GM21360 (cell line): ENCODE data around the gene SH3RF3.

Experiments
- ATAC-seq: cut with Tn5 transposase; IDR thresholded peaks from one replicate; pipeline ENCODE4 v1.9.1; 2021; ENCODE audit warnings: mild to moderate bottlenecking, moderate library complexity; ENCODE audit not compliant: unreplicated experiment

Gene SH3RF3

DNA sequence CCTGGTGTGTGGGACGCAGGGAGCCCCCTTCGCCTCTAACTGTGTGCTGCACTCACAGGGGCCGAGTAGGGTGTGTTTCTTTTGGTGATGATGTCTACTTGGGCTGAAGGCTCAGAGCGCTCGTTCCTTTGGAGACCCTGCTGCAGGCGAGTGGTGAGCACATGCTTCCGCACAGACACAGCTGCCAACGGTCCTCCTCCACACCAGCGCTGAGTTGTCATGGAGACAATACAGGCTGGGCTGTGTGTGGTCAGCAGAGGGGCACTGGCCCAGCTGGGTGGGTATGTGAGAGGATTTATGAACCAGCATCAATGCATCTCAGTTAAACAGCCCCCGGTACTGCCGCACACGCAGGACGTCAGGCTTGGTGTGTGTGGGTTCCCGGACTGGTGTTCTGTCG lies 143.5 kb downstream of the SH3RF3 start:
- no peak for ATAC-seq

DNA sequence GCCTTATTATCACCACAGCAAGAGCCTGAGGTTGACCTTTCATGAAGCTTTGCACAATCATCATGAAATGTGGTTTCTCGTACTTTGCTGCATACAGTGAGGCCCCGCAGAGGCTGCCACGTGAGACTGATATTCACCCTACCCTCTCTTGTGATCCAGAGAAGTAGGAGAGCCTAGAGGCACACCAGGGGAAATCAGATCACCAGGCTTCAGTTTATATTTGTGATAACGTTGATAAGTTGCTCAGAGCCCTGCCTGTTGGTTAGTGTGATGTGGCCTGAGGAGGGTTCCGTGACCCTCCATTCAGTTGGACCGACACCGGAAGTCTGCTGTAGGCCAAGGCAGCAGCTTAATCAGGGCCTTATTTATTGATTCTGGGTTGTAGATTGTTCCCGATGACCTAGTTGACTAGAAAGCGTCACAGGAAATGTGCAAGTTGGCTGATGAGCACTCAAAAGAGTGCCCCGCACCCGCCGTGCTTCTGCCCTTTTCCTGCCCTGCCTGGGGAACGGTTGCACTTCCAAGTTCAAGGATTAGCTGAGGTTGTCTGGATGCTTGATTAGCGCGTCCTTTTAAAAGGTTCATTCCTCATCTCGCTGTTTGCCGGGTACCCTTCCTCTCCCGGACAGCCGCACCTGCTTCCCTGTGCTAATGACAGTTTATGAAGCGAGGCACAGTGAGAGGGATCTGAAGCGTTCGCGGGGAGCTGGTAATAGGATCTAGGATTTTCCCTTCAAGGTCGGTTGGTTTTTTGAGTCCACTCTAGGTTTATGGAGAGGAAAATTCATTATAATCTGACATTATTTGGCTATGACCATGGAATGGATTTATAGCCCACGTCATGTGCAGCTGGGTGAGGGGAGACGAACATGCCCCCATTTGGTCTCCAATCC lies 146.4 kb downstream of the SH3RF3 start:
- ATAC-seq, result no peak

DNA sequence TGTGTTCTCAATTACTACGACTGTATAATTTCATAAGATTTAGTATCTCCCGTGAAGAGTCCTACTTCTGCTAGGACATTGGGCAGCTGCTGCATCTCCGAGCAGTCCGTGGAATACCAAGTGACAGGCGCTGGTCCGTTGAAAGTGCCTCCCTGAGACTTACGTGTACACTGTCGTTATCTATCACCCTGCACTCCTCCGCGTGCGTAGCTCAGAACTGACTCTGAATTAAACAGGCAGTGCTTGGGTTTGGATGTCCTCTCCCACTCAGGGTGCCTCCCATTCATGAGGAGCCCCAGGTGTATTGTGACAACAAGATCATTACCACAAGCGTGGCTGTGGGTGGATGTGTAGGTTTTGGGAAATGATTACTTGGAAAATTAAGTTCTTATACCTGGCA lies 148.4 kb downstream of the SH3RF3 start:
- no peak for ATAC-seq

DNA sequence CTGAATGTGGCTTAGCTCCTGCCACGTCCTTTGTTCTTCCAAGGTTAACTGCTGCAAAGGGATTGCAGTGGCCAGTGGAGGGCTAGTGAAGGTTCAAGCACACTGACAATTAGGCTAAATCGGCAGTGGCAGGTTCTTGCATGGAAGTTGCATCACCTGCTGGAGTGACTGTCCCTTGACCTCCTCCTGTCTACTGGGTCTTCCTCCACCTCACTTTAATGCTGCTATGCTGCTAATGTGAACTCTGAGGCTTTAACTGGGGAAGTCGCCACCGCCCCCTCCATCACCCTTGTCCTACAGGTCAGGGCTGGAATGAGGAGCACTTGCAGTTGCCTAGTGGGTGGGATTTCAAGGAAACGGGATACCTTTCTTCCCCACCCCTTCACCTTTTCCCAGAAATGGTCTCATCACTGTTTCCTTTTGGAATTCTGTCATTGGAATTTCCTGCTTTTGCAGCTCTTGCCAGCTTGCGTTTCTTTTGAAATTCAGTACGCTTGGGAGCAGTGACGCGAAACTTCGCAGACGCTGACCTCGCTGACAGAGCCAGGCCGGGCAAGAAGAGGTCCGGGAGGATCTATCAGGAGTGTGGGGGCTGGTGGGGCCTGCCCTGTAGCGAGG lies 150.3 kb downstream of the SH3RF3 start:
- ATAC-seq, result no peak

DNA sequence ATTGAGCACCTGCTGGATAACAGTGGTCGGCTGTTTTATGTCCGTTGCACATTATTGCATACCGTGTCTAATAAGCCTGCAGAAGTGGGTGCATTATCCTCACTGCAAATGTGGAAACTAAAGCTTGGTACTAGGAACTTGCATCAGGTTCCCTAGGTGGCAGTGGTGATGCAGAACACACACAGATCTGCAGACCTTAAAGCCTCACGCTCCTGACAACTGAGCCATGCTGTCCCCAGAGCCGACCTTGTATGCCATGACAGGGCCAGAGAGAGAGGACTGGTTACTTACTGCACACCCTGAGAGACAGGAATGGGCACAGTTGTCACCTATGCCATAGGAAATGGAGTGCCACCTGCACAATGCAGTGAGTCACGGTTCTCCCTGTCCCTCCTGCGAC lies 151.8 kb downstream of the SH3RF3 start:
- no peak for ATAC-seq

DNA sequence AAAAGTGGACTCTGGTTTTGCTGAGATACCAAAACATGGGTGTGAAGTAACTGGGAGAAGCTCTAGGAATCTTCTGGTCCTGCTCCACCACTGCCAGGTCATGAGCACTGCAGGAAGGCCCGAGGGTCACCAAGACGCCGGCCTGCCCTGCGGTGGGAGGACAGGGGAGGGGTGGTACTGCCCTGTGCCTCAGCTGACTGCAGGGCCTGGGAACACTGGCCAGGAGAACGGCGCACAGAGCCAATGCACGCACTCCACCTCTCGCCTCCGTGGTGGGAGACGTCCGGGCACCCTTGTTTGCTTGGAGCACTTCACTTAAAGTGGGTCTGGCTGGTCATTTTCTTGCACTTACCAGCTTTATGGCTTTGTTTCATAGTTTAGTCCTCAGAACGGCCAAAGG lies 153.4 kb downstream of the SH3RF3 start:
- no peak for ATAC-seq

DNA sequence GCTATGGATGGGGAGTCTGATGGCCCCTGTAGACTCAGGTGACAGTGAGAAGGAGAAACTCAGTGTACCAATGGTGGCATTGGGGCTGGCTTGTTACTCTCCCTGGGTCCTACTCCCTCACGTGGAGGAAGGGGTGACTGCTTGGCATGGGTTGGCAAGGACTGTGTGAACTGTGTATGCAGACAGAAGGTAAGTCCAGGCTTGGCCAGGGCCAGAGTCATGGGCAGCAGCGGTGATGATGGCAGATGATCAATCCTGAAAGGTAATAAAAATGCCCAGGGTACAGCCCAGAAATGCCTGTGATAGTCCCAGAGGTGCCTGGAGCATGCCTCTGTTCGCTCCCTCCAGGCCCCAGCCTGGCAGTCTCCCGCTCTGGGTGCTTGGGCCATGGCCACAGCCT lies 153.9 kb downstream of the SH3RF3 start:
- no peak for ATAC-seq

DNA sequence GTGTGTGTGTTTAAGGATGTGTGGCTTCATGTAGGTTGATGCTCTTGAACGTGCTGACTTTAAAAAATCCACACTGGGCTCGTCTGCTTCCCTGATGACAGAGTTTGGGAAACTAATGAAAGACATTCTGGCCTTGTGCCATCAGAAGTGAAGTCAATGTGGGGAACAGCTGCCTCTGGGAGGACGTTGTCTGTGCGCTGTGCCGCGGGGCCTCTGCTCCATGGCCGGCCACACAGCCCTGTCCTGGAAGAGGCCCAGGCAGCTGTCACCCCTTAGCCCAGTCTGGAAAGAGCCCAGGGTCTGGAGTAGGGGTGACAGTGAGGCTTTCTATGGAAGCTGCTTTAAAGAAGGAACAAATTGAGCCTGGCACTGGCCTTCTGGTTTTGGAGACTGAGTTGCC lies 155.8 kb downstream of the SH3RF3 start:
- ATAC-seq, result no peak

DNA sequence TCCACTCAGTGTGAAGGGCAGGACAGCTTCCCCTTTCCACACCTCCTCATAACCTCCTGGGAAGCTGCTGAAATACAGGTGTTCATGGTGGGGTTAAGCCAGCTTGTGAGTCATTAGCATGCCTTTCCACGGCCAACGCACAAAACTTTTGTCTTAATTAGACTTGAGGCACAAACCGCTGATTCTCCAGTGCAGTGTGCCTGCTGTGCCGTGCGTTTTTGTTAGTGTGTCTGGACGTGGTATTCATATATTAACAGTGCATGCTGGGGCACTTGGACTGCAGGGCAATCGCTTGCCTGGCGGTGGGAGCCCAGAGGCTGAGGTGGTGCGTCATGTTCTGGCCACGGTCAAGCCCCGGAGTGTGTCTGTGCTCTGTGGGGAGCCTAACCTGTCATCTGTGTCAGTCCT lies 156.2 kb downstream of the SH3RF3 start:
- no peak for ATAC-seq

DNA sequence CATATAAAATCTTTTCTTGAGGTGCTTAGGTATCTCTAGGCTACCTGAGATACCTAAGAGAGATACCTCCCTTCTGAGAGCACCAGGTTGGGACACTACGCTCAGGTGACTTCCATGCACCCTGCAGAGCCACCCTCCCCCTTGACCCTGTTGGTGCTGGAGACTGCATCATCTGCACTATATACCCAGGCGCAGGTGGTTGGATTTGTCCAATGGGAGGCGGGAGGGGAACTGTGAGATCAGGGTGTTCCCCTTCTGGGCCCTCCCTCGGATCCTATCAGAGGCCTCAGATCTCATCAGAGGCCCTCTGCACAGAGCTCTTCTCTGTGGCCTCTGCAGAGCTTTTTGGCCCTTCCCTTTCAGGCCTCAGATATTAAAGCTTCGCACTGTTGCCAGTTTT lies 158.4 kb downstream of the SH3RF3 start:
- no peak for ATAC-seq

DNA sequence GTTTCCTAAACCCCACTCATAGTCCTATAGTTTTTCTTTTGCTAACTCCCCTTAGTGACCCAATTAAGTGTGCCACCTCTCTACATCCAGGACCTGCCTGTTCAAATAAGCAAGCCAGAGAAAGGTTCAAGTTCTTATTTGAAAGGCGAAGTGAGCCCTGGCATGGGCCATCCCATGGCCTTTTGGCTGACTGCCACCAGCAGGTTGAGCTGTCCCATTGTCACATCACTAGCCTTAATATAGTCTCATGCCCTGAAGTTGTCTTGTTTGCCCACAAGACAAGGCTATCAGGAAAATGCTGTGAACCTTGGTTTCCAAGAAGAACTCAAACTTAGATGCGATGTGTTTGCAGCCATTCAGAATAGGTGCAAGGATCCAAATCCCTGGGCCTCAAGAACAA lies 158.8 kb downstream of the SH3RF3 start:
- no peak for ATAC-seq

DNA sequence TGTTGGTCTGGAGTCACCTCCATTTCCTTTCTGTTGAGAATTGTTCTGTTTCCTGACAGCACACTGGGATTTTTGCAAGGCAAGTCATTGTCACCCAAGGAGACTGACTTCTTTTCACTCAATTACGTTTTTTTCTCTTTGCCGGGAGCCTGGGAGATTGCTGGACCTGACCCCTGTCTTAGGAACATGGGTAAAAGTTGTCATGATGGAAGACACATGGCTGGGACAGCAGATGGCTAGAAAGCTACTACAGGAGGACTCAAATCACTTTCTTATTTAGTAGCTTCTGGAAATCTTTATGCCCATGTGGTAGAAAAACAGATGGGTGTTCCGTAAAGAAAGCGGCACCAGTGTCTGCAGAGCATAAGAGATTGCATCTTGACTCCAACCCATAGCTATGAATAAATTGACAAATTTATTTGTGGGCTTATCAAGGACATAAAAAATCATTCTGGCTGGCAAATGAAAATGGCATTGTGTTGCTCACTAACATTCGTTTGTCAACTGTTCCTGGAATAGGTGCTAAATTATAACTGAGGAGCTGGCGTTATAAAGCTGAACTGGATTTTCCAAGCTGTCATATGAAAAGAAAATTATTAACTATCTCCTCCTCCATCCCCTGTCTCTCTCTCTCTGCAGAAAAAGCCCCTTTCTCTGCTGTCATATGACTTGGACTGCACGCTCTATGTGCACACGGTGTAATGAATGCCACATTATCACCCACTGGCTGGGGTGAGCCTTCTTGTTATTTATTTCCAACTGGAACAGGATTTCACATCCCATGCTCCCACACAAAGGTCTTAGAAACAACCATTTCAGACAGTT lies 159.8 kb downstream of the SH3RF3 start:
- ATAC-seq, result no peak

DNA sequence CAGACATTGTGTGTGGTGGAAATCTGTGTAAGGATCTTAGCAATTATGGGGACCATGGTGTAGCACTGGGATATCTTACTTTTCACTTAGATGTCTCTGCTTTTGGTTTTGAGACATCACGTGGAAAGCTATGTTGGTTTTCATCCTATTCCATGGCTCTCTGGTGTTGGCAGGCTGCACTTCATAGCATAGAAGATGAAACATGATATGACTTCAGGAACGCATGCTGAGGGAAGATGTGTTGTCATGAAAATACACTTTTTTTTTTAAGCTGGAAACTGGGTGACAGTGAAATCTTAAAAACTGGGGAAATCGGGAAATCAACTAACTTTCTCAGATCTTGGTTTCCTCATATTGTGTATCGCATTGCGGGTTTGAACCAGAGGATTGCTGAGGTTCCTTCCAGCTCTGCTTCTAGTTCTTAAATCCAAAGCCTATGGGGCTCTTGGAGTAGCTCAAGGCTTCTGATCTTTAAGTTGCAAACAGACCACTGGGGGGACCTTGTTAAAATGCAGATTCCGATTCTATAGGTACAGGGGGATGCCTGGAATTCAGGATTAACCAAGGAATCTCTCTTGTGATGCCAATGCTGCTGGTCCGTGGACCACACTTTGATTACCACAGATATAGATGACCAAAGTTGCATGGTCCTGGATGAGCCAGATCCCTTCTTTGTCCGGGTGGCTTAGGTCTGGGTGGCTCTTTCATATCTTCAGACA lies 160.7 kb downstream of the SH3RF3 start:
- ATAC-seq, result no peak

DNA sequence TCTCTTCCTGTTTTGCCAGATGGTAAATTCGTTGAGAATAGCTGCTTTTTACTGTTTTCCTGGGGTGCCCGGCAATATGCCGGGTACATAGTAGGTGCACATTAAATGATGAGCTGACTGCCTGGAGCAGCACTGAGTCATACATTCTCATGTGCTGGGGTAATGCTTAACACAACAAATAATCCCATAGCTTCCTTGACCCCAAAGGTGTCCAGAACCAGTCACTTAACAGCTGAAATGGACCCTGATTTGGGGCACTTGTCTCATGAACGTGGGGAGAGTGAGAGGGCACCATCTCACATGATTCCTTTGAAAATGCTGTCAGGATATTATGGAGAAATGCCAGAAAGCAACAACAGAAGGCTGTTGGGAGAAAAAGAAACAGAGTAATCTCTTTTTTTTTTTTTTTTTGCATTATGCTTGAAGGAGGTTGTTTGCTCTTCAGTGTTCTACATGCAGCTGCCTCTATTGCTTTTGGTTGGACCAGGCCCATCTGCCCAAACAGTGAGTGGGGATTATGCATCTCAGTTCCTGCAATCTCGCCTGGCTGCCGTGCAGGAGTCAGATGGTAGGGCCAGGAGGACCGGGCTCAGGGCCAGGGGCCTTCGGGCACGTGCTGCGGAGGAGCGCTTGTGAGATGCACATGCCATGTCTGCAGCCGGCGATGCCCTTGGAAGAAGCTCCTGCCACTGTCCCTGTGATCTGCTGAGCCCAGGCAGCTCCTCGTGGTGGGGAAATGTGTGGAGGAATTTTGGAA lies 162.1 kb downstream of the SH3RF3 start:
- ATAC-seq, result no peak

DNA sequence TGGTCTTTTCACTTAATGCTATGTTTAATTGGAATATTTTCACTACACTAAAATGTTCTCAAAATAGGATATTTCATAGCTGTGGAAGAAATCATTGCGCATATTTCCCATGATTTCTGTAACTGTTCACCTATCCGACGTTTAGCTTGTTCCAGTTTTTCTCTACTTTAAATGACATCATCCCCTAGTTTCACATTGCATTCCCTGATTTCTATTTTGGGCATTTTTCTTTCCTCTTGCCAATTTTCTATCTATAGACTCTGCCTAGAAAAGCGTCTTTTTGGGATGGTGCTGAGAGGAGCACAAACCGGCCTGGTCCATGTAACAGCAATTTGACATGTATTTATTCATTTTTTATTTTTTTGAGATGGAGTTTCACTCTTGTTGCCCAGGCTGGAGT lies 163.4 kb downstream of the SH3RF3 start:
- ATAC-seq, result no peak

DNA sequence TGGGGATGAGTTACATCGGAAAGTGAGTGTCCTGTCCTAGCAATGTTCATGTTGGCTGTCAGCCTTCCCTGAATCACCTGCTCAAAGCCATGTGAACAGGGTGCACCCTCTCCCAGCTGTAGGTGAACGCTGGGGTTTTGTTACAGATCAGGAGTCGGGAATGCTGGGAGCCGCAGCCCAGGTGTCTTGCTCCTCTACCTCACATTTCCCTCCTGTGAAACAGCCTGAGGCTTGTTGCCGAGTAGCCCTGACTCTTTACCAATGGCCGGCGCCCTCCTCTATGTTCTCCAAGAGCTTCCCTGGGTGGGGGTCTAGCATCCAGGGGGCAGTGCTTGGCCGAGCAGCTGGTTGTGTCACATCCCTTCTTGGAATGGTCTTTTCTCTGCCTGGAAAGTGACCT lies 164.7 kb downstream of the SH3RF3 start:
- no peak for ATAC-seq

DNA sequence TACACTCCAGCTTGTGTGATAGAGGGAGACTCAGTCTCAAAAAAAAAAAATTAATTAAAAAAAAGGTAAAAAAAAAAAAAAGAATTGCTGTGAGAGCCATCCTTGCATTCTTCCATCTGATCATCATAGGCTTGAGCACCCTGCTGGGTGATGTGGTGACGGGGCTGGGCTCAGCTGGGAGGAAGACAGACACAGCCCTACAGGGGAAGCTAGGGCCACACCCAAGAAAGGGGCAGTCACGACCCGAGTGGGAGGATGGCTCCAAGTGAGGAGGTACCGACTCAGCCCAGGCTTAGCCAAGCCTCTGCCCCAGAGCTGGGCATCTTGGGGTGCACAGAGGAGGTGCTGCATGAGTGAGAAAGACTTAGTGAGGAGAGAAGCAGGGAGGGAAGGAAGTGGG lies 165.5 kb downstream of the SH3RF3 start:
- no peak for ATAC-seq

DNA sequence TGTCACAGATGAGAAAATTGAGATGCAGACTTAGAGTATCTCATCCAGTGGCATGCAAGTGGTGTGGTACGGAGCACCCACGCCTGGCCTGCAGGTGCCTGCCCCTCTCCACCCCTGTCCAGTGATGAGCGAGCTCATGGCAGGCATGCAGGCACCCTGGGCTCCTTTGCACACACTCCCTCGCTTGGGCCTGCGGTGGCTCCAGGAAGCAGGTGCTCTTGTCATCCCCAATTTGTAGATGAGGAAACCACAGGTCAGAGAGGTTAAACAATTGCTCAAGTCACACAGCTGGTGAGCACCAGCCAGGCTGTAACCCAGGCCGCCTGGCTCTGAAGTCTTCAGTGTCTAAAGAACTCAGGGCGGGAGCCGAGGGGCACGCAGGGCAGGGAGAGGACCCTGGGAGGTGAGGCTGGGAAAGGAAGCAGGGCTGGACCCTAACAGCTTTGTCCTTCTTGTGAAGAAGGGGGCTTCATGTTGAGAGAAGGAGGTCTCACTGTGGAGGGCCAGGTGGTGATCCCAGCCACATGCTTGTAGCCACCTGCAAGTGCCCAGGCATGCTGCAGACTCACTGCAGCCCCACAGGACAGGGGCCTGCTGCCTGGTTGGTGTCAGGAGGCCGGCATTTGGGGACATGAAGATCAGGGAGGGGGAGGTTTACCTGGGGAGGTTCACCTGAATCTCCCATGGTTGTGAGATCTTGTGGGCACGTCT lies 166.2 kb downstream of the SH3RF3 start:
- no peak for ATAC-seq

DNA sequence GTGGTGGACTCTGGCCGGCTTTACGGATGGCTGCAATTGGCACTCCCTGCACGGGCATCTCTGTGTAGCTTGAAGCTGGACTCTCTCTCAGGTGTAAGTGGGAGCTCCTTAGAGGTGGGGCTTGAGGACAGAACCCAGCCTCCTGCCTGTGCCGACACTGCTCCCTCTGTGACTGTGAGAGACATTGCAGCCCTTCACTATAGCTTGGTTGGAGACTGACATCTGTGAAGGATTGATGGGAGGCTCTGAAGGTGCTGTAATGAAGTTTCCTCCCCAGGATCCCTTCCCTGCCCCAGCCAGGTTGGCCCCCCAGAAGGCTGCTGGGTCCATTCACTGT lies 166.7 kb downstream of the SH3RF3 start:
- no peak for ATAC-seq
